ENCODE data around the gene ABTB2.

DNA sequence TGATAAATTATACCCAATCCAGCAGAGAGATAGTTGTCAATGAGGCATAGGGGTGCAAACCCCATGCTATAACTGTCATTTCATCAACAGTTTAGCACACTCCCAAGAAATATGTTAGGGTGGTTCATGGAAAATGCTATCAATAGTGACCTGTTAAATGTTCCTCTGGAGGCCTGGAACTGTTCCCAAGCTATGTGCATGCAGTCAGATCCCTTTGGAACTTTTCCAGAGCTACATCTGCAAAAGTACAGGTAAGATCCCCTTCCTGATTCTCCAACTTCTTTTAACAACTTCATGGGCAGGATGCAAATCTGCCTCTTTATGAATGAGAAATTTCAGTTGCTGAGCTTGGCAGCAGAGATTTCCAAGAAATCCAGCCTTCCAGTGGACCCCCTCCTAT lies 27.2 kb downstream of the ABTB2 start:
- TF ChIP-seq, protein P1, sequence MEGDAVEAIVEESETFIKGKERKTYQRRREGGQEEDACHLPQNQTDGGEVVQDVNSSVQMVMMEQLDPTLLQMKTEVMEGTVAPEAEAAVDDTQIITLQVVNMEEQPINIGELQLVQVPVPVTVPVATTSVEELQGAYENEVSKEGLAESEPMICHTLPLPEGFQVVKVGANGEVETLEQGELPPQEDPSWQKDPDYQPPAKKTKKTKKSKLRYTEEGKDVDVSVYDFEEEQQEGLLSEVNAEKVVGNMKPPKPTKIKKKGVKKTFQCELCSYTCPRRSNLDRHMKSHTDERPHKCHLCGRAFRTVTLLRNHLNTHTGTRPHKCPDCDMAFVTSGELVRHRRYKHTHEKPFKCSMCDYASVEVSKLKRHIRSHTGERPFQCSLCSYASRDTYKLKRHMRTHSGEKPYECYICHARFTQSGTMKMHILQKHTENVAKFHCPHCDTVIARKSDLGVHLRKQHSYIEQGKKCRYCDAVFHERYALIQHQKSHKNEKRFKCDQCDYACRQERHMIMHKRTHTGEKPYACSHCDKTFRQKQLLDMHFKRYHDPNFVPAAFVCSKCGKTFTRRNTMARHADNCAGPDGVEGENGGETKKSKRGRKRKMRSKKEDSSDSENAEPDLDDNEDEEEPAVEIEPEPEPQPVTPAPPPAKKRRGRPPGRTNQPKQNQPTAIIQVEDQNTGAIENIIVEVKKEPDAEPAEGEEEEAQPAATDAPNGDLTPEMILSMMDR (conservative IDR thresholded peaks at IDR 0.05; ENCODE audit: low read length): no peak
- TF ChIP-seq EZH2phosphoT487 (IDR thresholded peaks at IDR 0.05; ENCODE audit: borderline replicate concordance, low read depth, low read length): no peak
